Measurements from ENCODE around the gene CGNL1.

The CGNL1 gene

GRCh38 chr15:57356178-57356577 is 20.1 kb upstream of the CGNL1 start:
- H3K4me3 ChIP-seq (ENCODE audit: control insufficient read depth, low read depth, low read length): no peak overlapping the region
- TF ChIP-seq, protein P1, sequence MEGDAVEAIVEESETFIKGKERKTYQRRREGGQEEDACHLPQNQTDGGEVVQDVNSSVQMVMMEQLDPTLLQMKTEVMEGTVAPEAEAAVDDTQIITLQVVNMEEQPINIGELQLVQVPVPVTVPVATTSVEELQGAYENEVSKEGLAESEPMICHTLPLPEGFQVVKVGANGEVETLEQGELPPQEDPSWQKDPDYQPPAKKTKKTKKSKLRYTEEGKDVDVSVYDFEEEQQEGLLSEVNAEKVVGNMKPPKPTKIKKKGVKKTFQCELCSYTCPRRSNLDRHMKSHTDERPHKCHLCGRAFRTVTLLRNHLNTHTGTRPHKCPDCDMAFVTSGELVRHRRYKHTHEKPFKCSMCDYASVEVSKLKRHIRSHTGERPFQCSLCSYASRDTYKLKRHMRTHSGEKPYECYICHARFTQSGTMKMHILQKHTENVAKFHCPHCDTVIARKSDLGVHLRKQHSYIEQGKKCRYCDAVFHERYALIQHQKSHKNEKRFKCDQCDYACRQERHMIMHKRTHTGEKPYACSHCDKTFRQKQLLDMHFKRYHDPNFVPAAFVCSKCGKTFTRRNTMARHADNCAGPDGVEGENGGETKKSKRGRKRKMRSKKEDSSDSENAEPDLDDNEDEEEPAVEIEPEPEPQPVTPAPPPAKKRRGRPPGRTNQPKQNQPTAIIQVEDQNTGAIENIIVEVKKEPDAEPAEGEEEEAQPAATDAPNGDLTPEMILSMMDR (conservative IDR thresholded peaks at IDR 0.05; ENCODE audit: control insufficient read depth, insufficient read depth, low read depth, low read length): no peak
- DNase-seq (ENCODE audit: low read depth): no peak

DNA sequence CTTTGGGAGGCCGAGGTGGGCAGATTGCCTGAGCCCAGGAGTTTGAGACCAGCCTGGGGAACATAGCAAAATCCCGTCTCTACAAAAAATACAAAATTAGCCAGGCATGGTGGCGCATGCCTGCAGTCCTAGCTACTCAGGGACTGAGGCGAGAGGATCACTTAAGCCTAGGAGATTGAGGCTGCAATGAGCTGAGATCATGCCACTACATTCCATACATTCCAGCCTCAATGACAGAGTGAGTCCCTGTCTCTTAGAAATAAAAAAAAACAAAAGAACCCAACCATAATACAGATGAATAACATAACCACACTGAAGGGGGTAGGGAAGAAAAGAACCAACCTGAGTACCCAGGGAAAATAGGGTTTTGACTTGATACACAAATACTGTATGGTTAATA is 19.7 kb upstream of the CGNL1 start:
- no peak for DNase-seq (ENCODE audit: low read depth)
- TF ChIP-seq, protein P1 (conservative IDR thresholded peaks at IDR 0.05; ENCODE audit: control insufficient read depth, insufficient read depth, low read depth, low read length): no peak
- H3K4me3 ChIP-seq (ENCODE audit: control insufficient read depth, low read depth, low read length): no peak overlapping the region

DNA sequence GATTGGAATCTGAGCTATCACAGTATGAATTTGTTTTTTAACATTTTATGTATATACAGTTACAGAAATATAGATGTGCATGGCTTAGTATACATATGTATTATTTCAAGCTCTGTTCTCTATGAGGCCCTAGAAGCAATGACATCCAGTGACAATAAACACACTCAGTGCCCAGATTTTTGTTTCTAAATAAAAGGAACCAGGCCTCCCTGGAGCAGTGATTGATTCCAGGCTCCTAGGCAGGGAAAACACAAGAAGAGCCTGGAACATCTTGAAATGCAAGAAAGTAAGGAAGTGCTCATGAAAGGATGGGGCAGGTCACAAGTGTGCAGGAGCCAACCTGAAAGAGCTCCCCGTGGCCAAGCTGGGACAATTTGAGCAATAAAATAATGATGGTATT is 18.5 kb upstream of the CGNL1 start:
- TF ChIP-seq, protein P1 (conservative IDR thresholded peaks at IDR 0.05; ENCODE audit: control insufficient read depth, insufficient read depth, low read depth, low read length): no peak
- no peak overlapping the region for H3K4me3 ChIP-seq (ENCODE audit: control insufficient read depth, low read depth, low read length)
- no peak for DNase-seq (ENCODE audit: low read depth)

GRCh38 chr15:57358571-57358970 is 17.7 kb upstream of the CGNL1 start:
- H3K4me3 ChIP-seq (ENCODE audit: control insufficient read depth, low read depth, low read length): no peak overlapping the region
- DNase-seq (ENCODE audit: low read depth): no peak
- TF ChIP-seq, protein P1 (conservative IDR thresholded peaks at IDR 0.05; ENCODE audit: control insufficient read depth, insufficient read depth, low read depth, low read length): no peak

DNA sequence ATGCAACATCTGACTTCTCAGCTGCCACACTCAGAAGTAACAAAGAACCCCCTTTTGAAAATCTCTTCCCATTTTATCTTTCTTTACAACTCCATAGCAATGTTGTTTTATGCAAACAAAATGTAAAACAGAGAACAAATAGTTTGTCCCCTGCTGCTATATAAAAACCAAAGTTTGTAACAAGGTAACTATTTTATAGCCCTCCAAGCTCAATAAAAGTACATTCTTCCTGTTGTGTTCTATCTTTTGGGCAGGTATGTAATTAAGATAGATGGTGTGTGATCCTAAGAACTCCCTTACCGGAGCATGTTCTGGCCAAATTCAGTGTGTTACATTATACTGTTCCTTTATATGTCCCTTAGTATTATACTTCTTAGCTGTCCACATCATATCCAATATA is 12.6 kb upstream of the CGNL1 start:
- no peak for DNase-seq (ENCODE audit: low read depth)
- TF ChIP-seq, protein P1 (conservative IDR thresholded peaks at IDR 0.05; ENCODE audit: control insufficient read depth, insufficient read depth, low read depth, low read length): no peak
- no peak overlapping the region for H3K4me3 ChIP-seq (ENCODE audit: control insufficient read depth, low read depth, low read length)

- TF ChIP-seq, protein P1 (conservative IDR thresholded peaks at IDR 0.05; ENCODE audit: control insufficient read depth, insufficient read depth, low read depth, low read length): peak; percentile 15
- H3K4me3 ChIP-seq (ENCODE audit: control insufficient read depth, low read depth, low read length): no peak overlapping the region
- no peak for DNase-seq (ENCODE audit: low read depth)
These were observed 11.9 kb upstream of the CGNL1 start for GRCh38 chr15:57364282-57365007.
